Vagina (tissue), 2 donors: ENCODE data around the gene HSPB6. TPM values are rescaled to one million over a fixed set of nuclear protein-coding genes. Genes with fewer than 3 reads are reported as not detected.

ENCODE experiments used
- DNase-seq, 2 donors: peaks; one replicate each; pipeline ENCODE4 v3.0.0-alpha.2; 2017; ENCODE audit errors: extremely low spot score in 2 of 2
- H3K27ac ChIP-seq: fragments of 200-600 bp; sonication (generic); one replicate; pipeline ENCODE4 v1.5.1; 2019
- H3K27me3 ChIP-seq: fragments of 200-600 bp; sonication (generic); one replicate; pipeline ENCODE4 v1.5.1; 2019
- H3K36me3 ChIP-seq, 2 donors: fragments of 200-600 bp; sonication (generic); one replicate each; pipeline ENCODE4 v1.5.1; 2017 to 2019
- H3K4me1 ChIP-seq: fragments of 200-600 bp; sonication (generic); one replicate; pipeline ENCODE4 v1.5.1; 2019
- H3K4me3 ChIP-seq, 2 donors: fragments of 200-600 bp; sonication (generic); 1 replicate in 1 of 2; 2 replicates in 1 of 2; pipeline ENCODE4 v1.5.1; 2016 to 2019
- H3K9me3 ChIP-seq: fragments of 200-600 bp; sonication (generic); one replicate; pipeline ENCODE4 v1.5.1; 2019
- POLR2A ChIP-seq, 2 donors: fragments of 450-650 bp; IDR thresholded peaks; one replicate each; pipeline ENCODE4 v1.6.1; 2017; ENCODE audit warnings: antibody characterized with exemption in 2 of 2, mild to moderate bottlenecking in 2 of 2, moderate library complexity in 2 of 2
- POLR2AphosphoS5 ChIP-seq, 2 donors: sonication (generic); formaldehyde crosslinking; IDR thresholded peaks; one replicate each; pipeline ENCODE4 v1.9.0; 2017; ENCODE audit warnings: antibody characterized with exemption in 2 of 2, mild to moderate bottlenecking in 2 of 2, low read depth in 1 of 2; ENCODE audit not compliant: insufficient read depth in 1 of 2
- intact Hi-C: fragments of 100-400 bp; cut with DNase I; formaldehyde crosslinking; loops from one replicate; pipeline ENCODE4 v1.15.1; 2023
- total RNA-seq: library from RNA; depleted of rRNA; stranded (reverse); fragments of >200 nt; gene quantifications from one replicate; pipeline ENCODE4 v1.2.3, GENCODE V29; 2016
- TF ChIP-seq, protein P1 (sequence below), 3 experiments: fragments of 450-650 bp in 2 of 3; fragments of 200-600 bp in 1 of 3; sonication (generic) in 1 of 3; IDR thresholded peaks; one replicate each; pipeline ENCODE4 v1.5.1; 2017 to 2019; ENCODE audit warnings: antibody characterized with exemption in 3 of 3, mild to moderate bottlenecking in 2 of 3, moderate library complexity in 2 of 3

The HSPB6 gene
- total RNA-seq, 1 donor from 2014 or later: 238 TPM

DNA sequence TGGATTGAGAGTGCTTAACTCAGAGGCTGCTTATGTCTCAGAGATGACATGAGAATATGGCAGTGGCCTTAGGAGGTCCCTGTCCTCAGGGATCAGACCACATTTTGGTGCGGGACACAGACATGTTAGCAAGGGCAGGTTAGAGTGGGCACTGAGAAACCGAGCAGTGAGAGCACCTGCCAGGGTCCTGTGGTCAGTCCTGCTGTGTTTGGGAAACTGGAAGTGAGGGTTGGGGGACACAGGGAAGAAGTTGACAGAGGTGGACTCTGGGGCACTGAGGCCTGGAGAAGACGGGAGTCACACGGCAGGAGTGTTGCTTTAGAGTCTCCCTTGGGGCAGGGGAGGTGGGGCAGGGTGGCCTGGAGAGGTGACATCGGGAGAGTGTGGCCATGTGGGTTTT, 21.9 kb downstream of the HSPB6 start:
- no peak for DNase-seq
- no peak overlapping the region for H3K4me3 ChIP-seq
- H3K9me3 ChIP-seq: no peaks in the 10 kb centered on the region
- no peaks in the 10 kb centered on the region for H3K27me3 ChIP-seq
- TF ChIP-seq POLR2AphosphoS5 (IDR thresholded peaks at IDR 0.05; ENCODE audit: insufficient read depth in 1 of 2, low read depth in 1 of 2): no peak
- no peak for TF ChIP-seq POLR2A (IDR thresholded peaks at IDR 0.05)
- TF ChIP-seq, protein P1, sequence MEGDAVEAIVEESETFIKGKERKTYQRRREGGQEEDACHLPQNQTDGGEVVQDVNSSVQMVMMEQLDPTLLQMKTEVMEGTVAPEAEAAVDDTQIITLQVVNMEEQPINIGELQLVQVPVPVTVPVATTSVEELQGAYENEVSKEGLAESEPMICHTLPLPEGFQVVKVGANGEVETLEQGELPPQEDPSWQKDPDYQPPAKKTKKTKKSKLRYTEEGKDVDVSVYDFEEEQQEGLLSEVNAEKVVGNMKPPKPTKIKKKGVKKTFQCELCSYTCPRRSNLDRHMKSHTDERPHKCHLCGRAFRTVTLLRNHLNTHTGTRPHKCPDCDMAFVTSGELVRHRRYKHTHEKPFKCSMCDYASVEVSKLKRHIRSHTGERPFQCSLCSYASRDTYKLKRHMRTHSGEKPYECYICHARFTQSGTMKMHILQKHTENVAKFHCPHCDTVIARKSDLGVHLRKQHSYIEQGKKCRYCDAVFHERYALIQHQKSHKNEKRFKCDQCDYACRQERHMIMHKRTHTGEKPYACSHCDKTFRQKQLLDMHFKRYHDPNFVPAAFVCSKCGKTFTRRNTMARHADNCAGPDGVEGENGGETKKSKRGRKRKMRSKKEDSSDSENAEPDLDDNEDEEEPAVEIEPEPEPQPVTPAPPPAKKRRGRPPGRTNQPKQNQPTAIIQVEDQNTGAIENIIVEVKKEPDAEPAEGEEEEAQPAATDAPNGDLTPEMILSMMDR (IDR thresholded peaks at IDR 0.05): no peak
- no peak overlapping the region for H3K27ac ChIP-seq
- peaks cover 0 to 64% of the 10 kb centered on the region in 2 donors for H3K36me3 ChIP-seq
- peaks cover 5% of the 10 kb centered on the region for H3K4me1 ChIP-seq
- intact Hi-C loops: no loop called here

DNA sequence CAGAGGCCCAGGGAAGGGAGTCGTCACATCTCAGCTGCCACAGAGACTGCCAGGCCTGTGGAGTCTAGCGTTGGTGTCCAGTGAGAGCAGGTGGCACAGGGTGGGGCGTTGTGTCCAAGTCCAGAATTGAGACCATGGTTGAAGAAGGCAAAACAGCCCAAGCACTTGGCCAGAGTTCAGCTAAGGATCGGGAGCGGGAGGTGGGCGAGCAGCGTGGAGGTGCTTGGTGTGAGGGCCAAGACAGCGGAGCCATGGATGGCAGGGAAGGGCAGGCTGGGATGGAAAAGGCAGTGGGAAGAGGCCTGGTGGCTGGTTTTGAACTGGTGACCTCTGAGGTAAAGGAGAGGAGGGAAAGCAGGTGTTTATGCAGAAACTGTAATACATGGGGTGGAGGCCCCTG, 22.6 kb downstream of the HSPB6 start:
- no peak overlapping the region for H3K27ac ChIP-seq
- no peak for TF ChIP-seq POLR2A (IDR thresholded peaks at IDR 0.05)
- TF ChIP-seq POLR2AphosphoS5 (IDR thresholded peaks at IDR 0.05; ENCODE audit: insufficient read depth in 1 of 2, low read depth in 1 of 2): no peak
- TF ChIP-seq, protein P1 (IDR thresholded peaks at IDR 0.05): no peak
- no peaks in the 10 kb centered on the region for H3K4me1 ChIP-seq
- peaks cover 0 to 70% of the 10 kb centered on the region in 2 donors for H3K36me3 ChIP-seq
- H3K4me3 ChIP-seq: no peak overlapping the region
- H3K9me3 ChIP-seq: no peaks in the 10 kb centered on the region
- intact Hi-C loops: no loop called here
- H3K27me3 ChIP-seq: no peaks in the 10 kb centered on the region
- DNase-seq: no peak

DNA sequence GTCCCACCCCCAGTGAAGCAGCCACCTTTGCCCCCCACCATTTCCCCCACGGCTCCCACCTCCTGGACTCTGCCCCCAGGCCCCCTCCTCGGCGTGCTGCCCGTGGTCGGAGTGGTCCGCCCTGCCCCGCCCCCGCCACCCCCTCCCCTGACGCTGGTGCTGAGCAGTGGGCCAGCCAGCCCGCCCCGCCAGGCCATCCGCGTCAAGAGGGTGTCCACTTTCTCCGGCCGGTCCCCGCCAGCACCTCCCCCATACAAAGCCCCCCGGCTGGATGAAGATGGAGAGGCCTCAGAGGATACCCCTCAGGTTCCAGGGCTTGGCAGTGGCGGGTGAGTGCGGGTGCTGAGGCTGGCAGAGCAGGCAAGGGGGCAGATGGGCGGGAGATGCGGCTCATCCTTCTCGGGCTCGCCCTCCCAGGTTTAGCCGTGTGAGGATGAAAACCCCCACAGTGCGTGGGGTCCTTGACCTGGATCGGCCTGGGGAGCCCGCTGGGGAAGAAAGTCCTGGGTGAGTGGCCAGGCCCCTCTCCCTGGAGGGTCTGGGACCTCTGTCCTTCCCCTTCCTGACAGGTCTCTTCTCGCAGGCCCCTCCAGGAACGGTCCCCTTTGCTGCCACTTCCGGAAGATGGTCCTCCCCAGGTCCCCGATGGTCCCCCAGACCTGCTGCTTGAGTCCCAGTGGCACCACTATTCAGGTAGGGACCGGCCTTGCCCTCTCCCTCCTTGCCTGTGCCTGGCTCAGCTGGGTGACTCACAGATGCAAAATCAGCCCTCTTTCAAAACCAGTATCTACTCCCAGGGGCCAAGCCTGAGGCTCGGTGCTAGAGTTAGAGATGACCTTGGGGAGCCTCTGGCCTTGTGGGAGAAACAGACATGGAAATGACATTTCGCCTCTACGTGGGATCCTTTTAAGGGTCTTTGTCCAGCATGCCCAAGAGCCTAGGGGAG, 23.4 kb downstream of the HSPB6 start:
- intact Hi-C loops: no loop called here
- H3K36me3 ChIP-seq: peaks cover 0 to 73% of the 10 kb centered on the region in 2 donors
- no peaks in the 10 kb centered on the region for H3K27me3 ChIP-seq
- DNase-seq: no peak
- H3K4me1 ChIP-seq: no peaks in the 10 kb centered on the region
- TF ChIP-seq POLR2A (IDR thresholded peaks at IDR 0.05) (no peak), POLR2AphosphoS5 (IDR thresholded peaks at IDR 0.05; ENCODE audit: insufficient read depth in 1 of 2, low read depth in 1 of 2) (no peak)
- TF ChIP-seq, protein P1 (IDR thresholded peaks at IDR 0.05): no peak
- H3K27ac ChIP-seq: no peak overlapping the region
- no peak overlapping the region for H3K4me3 ChIP-seq
- H3K9me3 ChIP-seq: no peaks in the 10 kb centered on the region

DNA sequence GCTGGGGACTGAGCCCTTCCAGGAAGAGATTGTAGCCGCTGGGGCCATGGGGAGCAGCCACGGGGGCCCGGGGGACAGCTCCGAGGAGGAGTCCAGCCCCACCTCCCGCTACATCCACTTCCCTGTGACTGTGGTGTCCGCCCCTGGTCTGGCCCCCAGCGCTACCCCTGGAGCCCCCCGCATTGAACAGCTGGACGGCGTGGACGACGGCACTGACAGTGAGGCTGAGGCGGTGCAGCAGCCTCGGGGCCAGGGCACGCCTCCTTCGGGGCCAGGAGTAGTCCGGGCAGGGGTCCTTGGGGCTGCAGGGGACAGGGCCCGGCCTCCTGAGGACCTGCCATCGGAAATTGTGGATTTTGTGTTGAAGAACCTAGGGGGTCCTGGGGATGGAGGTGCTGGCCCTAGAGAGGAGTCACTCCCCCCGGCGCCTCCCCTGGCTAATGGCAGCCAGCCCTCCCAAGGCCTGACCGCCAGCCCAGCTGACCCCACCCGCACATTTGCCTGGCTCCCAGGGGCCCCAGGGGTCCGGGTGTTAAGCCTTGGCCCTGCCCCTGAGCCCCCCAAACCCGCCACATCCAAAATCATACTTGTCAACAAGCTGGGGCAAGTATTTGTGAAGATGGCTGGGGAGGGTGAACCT, 24.2 kb downstream of the HSPB6 start:
- Histone ChIP-seq H3K4me3 (no peak overlapping the region), H3K9me3 (no peaks in the 10 kb centered on the region)
- intact Hi-C loops: no loop called here

More for the DNA sequence above, 24.2 kb downstream of the HSPB6 start:
- H3K36me3 ChIP-seq: peaks cover 0 to 73% of the 10 kb centered on the region in 2 donors
- no peaks in the 10 kb centered on the region for H3K4me1 ChIP-seq
- TF ChIP-seq POLR2A (IDR thresholded peaks at IDR 0.05) (no peak), POLR2AphosphoS5 (IDR thresholded peaks at IDR 0.05; ENCODE audit: insufficient read depth in 1 of 2, low read depth in 1 of 2) (no peak)
- TF ChIP-seq, protein P1 (IDR thresholded peaks at IDR 0.05): no peak
- no peaks in the 10 kb centered on the region for H3K27me3 ChIP-seq
- no peak for DNase-seq
- H3K27ac ChIP-seq: no peak overlapping the region
